OCI-LY7 (cell line): Measurements from ENCODE around the gene EGLN2. TPM values are rescaled to one million over a fixed set of nuclear protein-coding genes. Genes with fewer than 3 reads are reported as not detected.
"Not testable (repeated sequence)": the region's sequence is repeated elsewhere in the genome, so short reads cannot be mapped to it uniquely, and the experiment has no call there.

Experiments
- BruUV-seq: library from RNA; stranded (reverse); fragments of 400-500 nt; replicated peaks from 2 replicates; lab custom pipeline; 2021; lab: Mats Ljungman, UMichigan
- CTCF ChIA-PET: fragments of 300-600 bp; sonication (Branson Sonifier 250); formaldehyde crosslinking; loops from one replicate; lab custom pipeline; 2022; ENCODE audit warnings: antibody characterized with exemption; ENCODE audit not compliant: unreplicated experiment; lab: Charles Lee
- POLR2A ChIA-PET: fragments of 300-600 bp; sonication (Branson Sonifier 250); formaldehyde crosslinking; loops from one replicate; lab custom pipeline; 2022; ENCODE audit warnings: antibody characterized with exemption; lab: Charles Lee
- DNase-seq: peaks from one replicate; pipeline ENCODE4 v3.0.0-alpha.2; 2015; ENCODE audit warnings: low spot score
- H2AFZ ChIP-seq: fragments of 200-600 bp; sonication (generic), shearing (Covaris generic); 2 replicates; pipeline ENCODE4 v1.6.1; 2014; ENCODE audit warnings: mild to moderate bottlenecking, antibody characterized with exemption, low read length, moderate library complexity
- H3K27ac ChIP-seq: fragments of 200-600 bp; sonication (generic); 2 replicates; pipeline ENCODE4 v1.5.1; 2014; ENCODE audit warnings: mixed run types, low read depth, mild to moderate bottlenecking, moderate library complexity, low read length, inconsistent platforms; ENCODE audit not compliant: poor library complexity, severe bottlenecking
- H3K36me3 ChIP-seq: fragments of 200-600 bp; sonication (generic); 2 replicates; pipeline ENCODE4 v1.6.1; 2014; ENCODE audit warnings: mild to moderate bottlenecking, antibody characterized with exemption, low read length, moderate library complexity, mixed read lengths; ENCODE audit not compliant: insufficient read depth
- H3K4me1 ChIP-seq: fragments of 200-600 bp; sonication (generic); 2 replicates; pipeline ENCODE4 v1.5.1; 2014; ENCODE audit warnings: mild to moderate bottlenecking, low read length; ENCODE audit not compliant: insufficient read depth, poor library complexity, severe bottlenecking
- H3K4me2 ChIP-seq: fragments of 200-600 bp; sonication (generic); 2 replicates; pipeline ENCODE4 v1.6.1; 2014; ENCODE audit warnings: mild to moderate bottlenecking, low read length
- H3K4me3 ChIP-seq: fragments of 200-600 bp; sonication (generic); 2 replicates; pipeline ENCODE4 v1.5.1; 2014; ENCODE audit warnings: mild to moderate bottlenecking, low read depth, low read length; ENCODE audit not compliant: poor library complexity, severe bottlenecking
- H3K79me2 ChIP-seq: fragments of 200-600 bp; sonication (generic); 2 replicates; pipeline ENCODE4 v1.6.1; 2016; ENCODE audit warnings: low read depth, mild to moderate bottlenecking, low read length, moderate library complexity, mixed read lengths; ENCODE audit not compliant: insufficient read depth
- H3K9me2 ChIP-seq: fragments of 200-600 bp; sonication (generic); 2 replicates; pipeline ENCODE4 v1.6.1; 2016; ENCODE audit warnings: mild to moderate bottlenecking, low read length, mixed read lengths; ENCODE audit not compliant: insufficient read depth
- H3K9me3 ChIP-seq: fragments of 200-600 bp; sonication (generic); 2 replicates; pipeline ENCODE4 v1.6.1; 2014; ENCODE audit warnings: mild to moderate bottlenecking, mixed run types, low read length, mixed read lengths
- H4K20me1 ChIP-seq: fragments of 200-600 bp; sonication (generic); 2 replicates; pipeline ENCODE4 v1.6.1; 2014; ENCODE audit warnings: mild to moderate bottlenecking, antibody characterized with exemption, low read length, moderate library complexity, mixed read lengths; ENCODE audit not compliant: insufficient read depth
- EZH2phosphoT487 ChIP-seq: fragments of 200-600 bp; sonication (generic); IDR thresholded peaks from 2 replicates; pipeline ENCODE4 v1.6.1; 2018; ENCODE audit warnings: low read depth, borderline replicate concordance, mild to moderate bottlenecking, mixed run types, antibody characterized with exemption, low read length, moderate library complexity, mixed read lengths
- intact Hi-C: fragments of 100-400 bp; cut with micrococcal nuclease; formaldehyde crosslinking; loops from one replicate; pipeline ENCODE4 v1.10.0; 2022; ENCODE audit not compliant: unreplicated experiment
- total RNA-seq, 2 experiments: library from RNA; depleted of rRNA in 1 of 2; stranded (reverse); fragments of >200 nt in 1 of 2; shearing (Covaris generic) in 1 of 2; gene quantifications; 2 replicates each; pipeline ENCODE4 v1.2.3, GENCODE V29; 2014 to 2022
- TF ChIP-seq, protein P1 (sequence below): fragments of 200-600 bp; sonication (generic); conservative IDR thresholded peaks from 2 replicates; pipeline ENCODE4 v1.5.1; 2014; ENCODE audit warnings: mild to moderate bottlenecking, antibody characterized with exemption, low read length, moderate library complexity, mixed read lengths

Gene EGLN2
- total RNA-seq, 2 experiments from 2014 or later = 81.6 to 87.9 TPM

DNA sequence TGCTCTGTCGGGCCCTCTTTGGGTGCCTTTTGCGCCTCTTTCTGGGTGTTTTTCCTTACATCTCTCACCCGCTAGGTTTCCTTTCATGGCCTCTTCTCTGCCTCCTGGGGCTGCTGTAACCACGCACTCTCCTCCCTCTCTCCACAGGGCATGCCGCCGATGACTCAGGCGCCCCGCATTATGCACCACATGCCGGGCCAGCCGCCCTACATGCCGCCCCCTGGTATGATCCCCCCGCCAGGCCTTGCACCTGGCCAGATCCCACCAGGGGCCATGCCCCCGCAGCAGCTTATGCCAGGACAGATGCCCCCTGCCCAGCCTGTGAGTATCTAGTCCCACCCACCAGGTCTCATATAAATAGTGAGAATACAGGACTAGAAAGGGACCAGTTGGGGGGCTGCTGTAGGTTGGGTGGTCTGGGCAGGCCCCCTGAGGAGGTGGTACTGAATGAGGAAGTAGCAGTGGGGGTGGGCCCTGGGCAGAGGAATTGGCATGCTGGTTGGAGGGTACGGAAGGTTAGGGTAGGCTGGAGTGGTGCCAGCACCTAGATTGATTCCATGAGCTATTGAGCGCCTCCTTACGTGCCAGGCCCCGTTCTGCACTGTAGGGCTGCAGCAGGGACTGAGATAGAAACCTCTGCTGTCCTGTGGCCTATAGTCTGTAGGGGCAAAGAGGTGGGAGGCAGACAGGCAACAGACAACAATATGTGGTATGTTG, 36.1 kb upstream of the EGLN2 start:
- intact Hi-C loops = no loop called here
- H3K4me2 ChIP-seq = no peak overlapping the region
- ChIA-PET POLR2A (no interaction called here), CTCF (no interaction called here)
- no peak overlapping the region for H3K27ac ChIP-seq
- no peaks in the 10 kb centered on the region; the same call in 1 of the 2 replicates for H4K20me1 ChIP-seq
- no peaks in the 10 kb centered on the region for H3K4me1 ChIP-seq
- DNase-seq = no peak
- H3K79me2 ChIP-seq = peaks cover 22% of the 10 kb centered on the region
- TF ChIP-seq, protein P1, sequence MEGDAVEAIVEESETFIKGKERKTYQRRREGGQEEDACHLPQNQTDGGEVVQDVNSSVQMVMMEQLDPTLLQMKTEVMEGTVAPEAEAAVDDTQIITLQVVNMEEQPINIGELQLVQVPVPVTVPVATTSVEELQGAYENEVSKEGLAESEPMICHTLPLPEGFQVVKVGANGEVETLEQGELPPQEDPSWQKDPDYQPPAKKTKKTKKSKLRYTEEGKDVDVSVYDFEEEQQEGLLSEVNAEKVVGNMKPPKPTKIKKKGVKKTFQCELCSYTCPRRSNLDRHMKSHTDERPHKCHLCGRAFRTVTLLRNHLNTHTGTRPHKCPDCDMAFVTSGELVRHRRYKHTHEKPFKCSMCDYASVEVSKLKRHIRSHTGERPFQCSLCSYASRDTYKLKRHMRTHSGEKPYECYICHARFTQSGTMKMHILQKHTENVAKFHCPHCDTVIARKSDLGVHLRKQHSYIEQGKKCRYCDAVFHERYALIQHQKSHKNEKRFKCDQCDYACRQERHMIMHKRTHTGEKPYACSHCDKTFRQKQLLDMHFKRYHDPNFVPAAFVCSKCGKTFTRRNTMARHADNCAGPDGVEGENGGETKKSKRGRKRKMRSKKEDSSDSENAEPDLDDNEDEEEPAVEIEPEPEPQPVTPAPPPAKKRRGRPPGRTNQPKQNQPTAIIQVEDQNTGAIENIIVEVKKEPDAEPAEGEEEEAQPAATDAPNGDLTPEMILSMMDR = no peak
- no peak for TF ChIP-seq EZH2phosphoT487
- peaks cover 100% of the 10 kb centered on the region for H3K36me3 ChIP-seq
- no peak overlapping the region for H2AFZ ChIP-seq
- no peak overlapping the region for H3K4me3 ChIP-seq
- H3K9me3 ChIP-seq = no peaks in the 10 kb centered on the region
- BruUV-seq = no TSS peak
- no peaks in the 10 kb centered on the region for H3K9me2 ChIP-seq

DNA sequence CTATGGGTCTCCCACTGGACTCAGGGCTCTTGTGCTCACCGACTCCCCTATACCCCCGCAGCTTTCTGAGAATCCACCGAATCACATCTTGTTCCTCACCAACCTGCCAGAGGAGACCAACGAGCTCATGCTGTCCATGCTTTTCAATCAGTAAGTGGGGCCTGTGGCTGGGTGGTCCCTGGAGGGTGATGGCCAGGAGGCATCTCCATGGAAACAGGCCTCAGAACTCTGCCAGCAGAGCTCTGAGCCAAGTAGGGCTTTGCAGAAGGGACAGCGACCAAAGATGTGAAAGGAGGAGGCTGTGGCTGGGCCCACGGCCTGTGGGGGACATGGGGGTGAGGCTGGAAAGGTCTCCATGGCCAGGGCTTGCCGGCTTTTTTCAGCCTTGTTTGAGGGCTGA, 35.5 kb upstream of the EGLN2 start:
- intact Hi-C loops = no loop called here
- H3K4me3 ChIP-seq = no peak overlapping the region
- BruUV-seq = no TSS peak
- no peaks in the 10 kb centered on the region for H3K4me1 ChIP-seq
- peaks cover 96% of the 10 kb centered on the region for H3K36me3 ChIP-seq
- H3K27ac ChIP-seq = no peak overlapping the region
- CTCF ChIA-PET = no interaction called here
- H4K20me1 ChIP-seq = no peaks in the 10 kb centered on the region; the same call in 1 of the 2 replicates
- DNase-seq = no peak
- peaks cover 16% of the 10 kb centered on the region for H3K79me2 ChIP-seq
- H3K4me2 ChIP-seq = no peak overlapping the region
- no peak for TF ChIP-seq EZH2phosphoT487
- TF ChIP-seq, protein P1 = no peak
- no peak overlapping the region for H2AFZ ChIP-seq
- POLR2A ChIA-PET = no interaction called here
- H3K9me2 ChIP-seq = no peaks in the 10 kb centered on the region
- no peaks in the 10 kb centered on the region for H3K9me3 ChIP-seq

DNA sequence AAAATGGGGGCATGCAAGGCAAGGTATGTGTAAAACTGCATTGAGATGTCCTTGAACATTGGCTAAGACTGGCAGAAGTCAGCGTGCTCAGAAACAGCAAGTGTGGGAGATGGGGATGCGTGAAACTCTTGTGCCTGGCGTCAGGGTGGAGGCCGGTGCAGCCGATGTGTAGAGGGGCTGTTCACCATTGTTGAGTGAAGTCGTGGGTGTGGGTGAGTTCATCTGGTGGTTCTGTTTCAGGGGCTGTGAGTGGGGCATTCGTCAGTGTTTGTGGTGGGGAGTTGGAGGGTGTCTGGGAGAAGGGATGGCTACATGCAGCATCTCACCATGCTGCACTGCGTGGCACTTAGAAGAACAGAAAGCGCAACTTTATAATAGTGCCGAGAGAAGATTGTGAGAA, 35.0 kb upstream of the EGLN2 start:
- no peak for DNase-seq
- POLR2A ChIA-PET = no interaction called here
- no peak overlapping the region for H3K4me3 ChIP-seq
- H4K20me1 ChIP-seq = no peaks in the 10 kb centered on the region; the same call in 1 of the 2 replicates
- H3K36me3 ChIP-seq = peaks cover 96% of the 10 kb centered on the region
- TF ChIP-seq EZH2phosphoT487 = no peak
- TF ChIP-seq, protein P1 = no peak
- H2AFZ ChIP-seq = no peak overlapping the region
- intact Hi-C loops = no loop called here
- CTCF ChIA-PET = no interaction called here
- no TSS peak for BruUV-seq
- H3K4me1 ChIP-seq = no peaks in the 10 kb centered on the region
- H3K9me2 ChIP-seq = no peaks in the 10 kb centered on the region
- no peaks in the 10 kb centered on the region for H3K9me3 ChIP-seq
- no peak overlapping the region for H3K4me2 ChIP-seq
- peaks cover 15% of the 10 kb centered on the region; the same call in 1 of the 2 replicates for H3K79me2 ChIP-seq
- H3K27ac ChIP-seq = no peak overlapping the region

DNA sequence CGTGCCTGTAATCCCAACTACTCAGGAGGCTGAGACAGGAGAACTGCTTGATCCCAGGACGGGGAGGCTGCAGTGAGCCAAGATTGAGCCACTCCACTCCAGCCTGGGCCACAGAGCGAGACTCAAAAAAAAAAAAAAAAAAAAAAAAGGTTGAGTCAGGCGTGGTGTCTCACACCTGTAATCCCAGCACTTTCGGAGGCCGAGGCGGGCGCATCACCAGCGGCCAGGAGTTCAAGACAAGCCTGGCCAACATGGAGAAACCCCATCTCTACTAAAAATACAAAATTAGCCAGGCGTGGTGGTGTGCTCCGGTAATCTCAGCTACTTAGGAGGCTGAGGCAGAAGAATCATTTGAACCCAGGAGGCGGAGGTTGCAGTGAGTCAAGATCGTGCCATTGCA, 32.6 kb upstream of the EGLN2 start:
- BruUV-seq, intact Hi-C loops, CTCF ChIA-PET: not testable (repeated sequence)

More for the DNA sequence above, 32.6 kb upstream of the EGLN2 start:
- H3K27ac ChIP-seq, H3K4me2 ChIP-seq, DNase-seq, H4K20me1 ChIP-seq, H3K4me3 ChIP-seq, H3K4me1 ChIP-seq, H3K9me2 ChIP-seq, H3K9me3 ChIP-seq, H3K79me2 ChIP-seq, H2AFZ ChIP-seq: not testable (repeated sequence)
- peaks cover 87% of the 10 kb centered on the region for H3K36me3 ChIP-seq
- POLR2A ChIA-PET = interaction anchor here (0.7 kb wide), 1 partner anchor 11 kb away, joined by 3 read pairs; no protein-coding TSS in a partner anchor
